NCI-H2029 treated with DMSO at 0.1 percent for 48 hours (cell line): ENCODE data around the gene KIAA1549.

ENCODE experiments used
- DNase-seq: peaks from one replicate; lab custom pipeline; 2025; lab: John Stamatoyannopoulos, UW

Gene KIAA1549

GRCh38 chr7:138852469-138852868, 128.7 kb downstream of the KIAA1549 start:
- no peak for DNase-seq

DNA sequence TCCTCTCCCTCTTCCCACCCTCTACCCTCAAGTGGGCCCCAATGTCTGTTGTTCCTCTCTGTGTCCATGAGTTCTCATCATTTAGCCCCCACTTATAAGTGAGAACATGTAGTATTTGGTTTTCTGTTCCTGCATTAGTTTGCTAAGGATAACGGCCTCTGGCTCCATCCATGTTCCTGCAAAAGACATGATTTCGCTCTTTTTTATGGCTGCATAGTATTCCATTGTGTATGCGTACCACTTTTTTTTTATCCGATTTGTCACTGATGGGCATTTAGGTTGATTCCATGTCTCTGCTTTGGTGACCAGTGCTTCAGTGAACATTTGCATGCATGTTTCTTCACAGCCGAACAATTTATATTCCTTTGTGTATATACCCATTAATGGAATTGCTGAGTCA, 131.5 kb downstream of the KIAA1549 start:
- DNase-seq = no peak

GRCh38 chr7:138848056-138848980, 132.9 kb downstream of the KIAA1549 start:
- DNase-seq = peak; percentile 37

DNA sequence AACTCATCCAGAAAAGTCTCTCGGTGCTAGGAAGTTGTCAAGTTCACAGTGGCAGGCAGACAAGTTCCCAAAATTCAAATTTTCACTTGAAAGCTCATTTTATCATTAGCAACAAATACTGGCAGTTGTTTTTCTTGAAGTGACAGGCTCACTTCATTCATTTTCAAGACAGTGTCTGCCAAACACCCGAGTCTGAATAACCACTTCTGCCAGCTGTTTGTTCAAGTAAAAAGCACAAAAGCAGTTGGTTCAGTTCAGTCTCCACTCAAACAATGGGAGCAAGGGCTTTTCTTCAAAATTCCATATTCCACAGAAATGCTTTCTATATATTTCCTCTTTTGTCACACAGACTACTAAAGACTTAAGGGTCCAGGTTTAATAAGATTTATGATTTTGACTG, 135.5 kb downstream of the KIAA1549 start:
- DNase-seq = no peak

DNA sequence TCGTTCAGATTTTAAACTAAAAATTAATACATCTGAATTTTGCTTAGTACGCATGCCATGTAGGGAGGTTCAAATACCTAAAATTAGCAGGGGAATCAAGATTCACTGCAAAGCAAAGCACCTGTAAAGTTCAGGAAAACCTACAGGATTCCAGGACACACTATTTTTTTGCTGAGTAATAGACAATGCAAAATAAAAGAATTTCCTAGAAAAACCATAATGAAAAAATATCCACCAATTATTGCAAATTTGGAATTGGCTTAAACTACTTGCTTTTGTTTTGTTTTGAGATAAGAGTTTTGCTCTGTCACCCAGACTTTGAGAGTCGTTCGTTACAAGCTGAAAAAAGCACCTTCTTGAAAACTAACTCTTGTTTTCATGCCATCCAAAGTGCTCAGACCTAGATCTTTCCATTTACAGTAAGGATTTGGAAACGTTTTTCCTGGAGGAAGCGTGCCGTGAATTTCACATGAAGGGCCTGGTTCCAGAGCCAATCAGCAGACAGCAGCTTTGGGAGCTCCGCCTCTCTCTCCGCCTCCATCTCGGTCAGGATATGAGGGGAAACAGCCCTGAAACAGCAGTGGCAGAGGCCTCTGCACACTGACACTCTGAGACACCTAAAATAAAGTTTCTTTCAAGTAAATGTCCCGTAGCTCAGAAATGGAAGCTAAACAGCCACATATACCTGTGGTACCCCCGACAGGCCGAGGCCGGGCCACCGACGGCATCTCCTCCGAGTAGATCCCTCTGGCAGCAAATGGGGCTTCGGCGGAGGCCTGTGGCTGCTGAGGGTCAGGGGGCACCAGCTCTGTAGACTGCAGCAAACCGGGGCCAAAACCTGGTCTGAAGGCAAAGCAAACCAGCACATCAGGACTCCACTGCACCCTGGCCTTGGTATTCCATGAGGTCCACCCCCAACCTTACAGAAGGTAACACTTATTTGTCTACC, 137.3 kb downstream of the KIAA1549 start:
- no peak for DNase-seq

GRCh38 chr7:138842111-138842510, 139.1 kb downstream of the KIAA1549 start:
- DNase-seq = no peak

DNA sequence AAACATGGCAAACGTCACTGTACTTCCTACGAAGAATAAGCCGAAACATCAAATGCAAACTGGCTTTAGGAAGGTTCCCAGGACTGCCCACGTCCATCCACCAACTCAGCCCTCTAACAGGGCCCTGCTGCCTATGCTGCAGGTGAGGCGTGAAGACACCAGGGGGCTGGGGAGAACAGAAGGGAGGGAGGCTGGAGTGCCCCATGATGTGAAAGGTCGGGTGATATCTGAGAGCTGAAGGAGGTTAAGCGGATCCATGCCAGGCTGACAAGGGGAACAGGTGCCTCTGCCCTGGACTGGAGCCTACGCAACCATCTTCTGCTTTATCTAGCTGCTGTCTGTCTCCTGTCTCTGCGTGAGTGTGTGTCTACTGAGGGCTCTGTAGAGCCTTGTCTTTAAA, 143.0 kb downstream of the KIAA1549 start:
- peak; percentile 91 for DNase-seq

DNA sequence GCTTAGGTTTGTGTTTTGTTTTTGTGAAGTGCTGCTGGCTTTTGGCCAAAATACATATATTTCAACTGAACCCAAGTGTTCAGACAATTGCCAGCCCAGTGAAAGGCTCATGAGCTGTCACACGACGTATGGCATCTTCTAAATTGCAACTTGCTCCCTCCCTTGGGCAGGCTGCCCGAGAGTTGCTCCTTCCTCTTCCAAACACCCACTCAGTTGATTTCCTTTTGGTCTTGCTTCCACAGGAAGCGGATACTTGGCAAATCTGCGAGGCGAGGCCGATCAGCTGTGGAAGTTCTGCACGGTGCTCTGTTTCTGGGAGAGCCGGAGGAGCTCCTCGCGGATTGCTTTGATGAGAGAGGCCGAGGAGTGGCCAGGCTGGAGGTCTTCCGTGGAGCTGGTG, 143.6 kb downstream of the KIAA1549 start:
- DNase-seq = peak; percentile 94

DNA sequence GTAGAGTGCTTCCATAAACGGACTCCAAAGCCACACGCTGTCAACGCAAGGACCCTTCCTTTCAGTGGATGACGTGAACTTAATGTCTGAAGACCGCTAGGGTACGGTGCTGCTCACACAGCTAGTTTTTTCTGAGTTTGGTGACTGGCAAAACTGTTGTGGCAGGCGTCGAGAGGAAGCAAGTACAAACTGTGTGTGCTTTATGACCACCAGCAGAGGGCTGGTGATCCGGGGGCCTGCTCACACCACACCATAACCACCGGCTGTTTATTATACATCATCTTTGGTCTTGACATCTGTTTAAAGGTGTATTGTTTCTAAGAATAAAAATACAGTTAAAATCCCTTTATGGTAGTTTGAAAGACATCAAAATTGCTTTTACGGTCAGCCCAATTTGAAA, 146.1 kb downstream of the KIAA1549 start:
- DNase-seq = no peak

DNA sequence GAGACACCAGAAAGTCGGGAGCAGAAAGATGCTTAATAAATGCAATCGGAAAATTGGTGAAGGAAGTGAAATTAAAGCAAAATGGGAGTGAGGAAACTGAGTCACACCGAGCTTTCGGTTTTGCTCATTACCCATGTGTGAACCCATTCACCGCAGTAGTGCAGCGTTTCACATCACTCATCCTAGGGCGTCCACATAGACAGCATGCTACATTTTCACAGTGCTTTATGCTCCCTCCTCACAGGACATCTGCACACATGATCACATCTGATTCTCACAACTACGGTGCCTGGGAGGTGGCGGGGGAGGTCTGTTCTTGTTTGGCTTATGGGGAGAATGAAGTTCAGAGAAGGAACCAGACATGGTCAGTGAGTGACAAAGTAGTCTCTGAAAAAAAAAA, 146.6 kb downstream of the KIAA1549 start:
- no peak for DNase-seq

GRCh38 chr7:138833596-138833995, 147.6 kb downstream of the KIAA1549 start:
- DNase-seq = no peak

DNA sequence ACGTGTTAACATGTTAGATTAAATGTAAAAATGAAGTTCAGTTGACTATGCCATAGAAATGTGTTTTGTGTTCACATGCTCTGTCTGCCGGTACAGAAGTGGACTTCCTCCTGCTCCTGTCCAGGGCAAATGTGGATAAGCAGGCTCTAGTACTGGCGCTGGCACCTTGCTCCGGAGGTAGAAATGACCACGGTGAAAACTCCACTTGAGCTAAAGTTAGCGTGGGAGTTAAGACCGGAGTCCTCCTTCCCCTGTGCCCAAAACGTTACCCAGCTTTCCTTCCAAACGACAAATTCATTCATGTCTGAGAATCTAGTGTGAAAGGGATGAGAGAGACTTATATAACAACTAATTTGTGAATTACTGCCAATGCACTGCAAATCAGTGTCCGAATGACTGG, 148.2 kb downstream of the KIAA1549 start:
- DNase-seq = no peak

- no peak for DNase-seq
Measured at GRCh38 chr7:138829335-138829734, 151.9 kb downstream of the KIAA1549 start.

GRCh38 chr7:138828302-138828701, 152.9 kb downstream of the KIAA1549 start:
- no peak for DNase-seq

DNA sequence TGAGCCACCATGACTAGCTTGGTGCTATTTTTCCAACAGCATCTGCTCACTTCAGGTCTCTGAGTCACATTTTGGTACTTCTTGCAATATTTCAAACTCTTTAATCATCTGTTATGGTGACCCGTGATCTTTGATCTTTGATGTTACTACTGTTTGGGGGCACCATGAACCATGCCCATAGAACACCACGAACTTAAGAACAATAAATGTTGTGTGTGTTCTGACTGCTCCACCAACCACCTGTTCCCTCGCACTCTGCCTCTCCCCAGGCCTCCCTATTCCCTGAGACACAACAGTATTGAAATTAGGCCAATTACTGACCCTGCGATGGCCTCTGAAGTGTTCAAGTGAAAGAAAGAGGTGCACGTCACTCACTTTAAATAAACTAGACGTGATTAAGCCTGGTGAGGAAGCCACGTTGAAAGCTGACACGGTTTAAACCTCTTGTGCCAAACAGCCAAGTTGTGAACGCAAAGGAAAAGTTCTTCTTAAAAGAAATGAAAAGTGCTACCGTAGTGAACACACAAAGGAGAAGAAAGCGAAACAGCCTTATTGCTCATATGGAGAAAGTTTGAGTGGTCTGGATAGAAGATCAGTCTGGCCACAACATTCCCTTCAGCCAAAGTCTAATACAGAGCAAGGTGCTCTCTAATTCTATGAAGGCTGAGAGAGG, 156.0 kb downstream of the KIAA1549 start:
- DNase-seq = no peak

GRCh38 chr7:138822867-138823535, 158.2 kb downstream of the KIAA1549 start:
- no peak for DNase-seq

DNA sequence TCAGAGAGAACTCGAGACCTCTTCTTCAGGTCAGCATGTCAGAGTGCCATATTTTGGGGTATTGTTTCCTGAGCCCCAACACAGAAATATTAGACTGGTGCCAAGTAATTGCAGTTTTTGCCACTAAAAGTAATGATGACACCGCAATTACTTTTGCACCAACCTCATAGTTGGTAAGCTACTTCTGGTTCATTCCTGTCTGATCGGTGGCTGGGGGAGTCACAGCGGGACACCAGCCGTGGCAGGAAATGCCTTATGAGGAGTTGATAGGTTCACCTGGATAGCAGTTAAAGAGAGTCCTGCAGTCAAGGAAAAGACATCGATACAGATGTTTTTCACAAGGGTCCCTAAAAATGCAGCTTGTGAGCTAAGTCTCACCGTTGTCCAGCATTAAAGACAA, 159.3 kb downstream of the KIAA1549 start:
- no peak for DNase-seq

- no peak for DNase-seq
Measured at GRCh38 chr7:138819625-138820024, 161.6 kb downstream of the KIAA1549 start.

DNA sequence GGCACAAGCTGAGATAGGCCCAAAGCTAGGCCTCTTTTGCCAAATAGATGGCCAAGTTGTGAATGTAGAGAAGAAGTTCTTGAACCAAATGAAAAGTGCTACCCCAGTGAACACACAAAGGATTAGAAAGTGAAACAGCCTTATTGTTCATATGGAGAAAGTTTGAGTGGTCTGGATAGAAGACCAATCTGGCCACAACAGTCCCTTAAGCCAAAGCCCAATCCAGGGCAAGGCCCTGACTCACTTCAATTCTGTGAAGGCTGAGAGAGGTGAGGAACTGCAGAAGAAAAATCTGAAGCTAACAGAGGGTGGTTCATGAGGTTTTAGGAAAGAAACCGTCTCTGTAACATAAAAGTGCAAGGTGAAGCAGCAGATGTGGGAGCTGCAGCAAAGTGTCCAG, 164.5 kb downstream of the KIAA1549 start:
- DNase-seq = no peak

DNA sequence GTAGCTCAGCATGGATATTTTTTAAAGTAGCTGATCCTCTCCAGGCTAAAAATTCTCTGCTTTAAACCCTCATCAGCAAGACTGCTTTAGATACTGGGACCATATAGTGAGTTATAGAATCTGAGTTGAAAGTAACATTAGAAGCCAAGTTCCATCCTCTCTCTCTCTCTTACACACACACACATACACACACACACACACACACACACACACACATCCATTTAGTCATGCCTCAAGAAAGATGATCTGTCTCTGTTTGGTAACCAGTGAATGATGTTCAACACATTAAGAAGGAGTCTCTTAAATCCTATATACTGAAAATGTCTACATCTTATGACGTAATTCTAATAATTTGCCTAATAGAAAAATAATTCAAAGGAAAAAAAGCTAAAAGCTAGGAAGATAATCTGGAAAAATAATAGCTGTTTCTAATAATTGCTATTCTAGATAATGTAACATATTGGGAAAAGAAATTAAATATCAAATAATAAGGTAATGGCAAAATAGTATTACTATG, 166.3 kb downstream of the KIAA1549 start:
- DNase-seq = no peak

DNA sequence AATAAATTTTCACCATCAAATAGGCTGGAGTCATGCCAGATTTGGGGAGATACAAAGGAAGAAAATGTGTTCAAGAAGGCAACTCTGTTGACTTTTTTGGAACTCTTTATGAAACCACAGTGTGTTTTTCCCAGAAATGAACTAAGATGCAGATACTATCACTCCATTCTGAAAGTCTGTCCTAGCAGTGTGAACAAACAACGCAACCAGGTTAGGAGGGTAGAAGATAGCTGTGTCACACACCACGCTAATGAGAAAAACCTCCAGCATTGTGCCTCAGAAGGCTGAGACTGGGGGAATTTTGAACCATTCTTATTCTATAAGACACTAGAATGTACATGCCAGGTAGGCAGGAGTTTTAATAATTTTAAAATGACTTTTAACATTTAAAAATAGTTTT, 167.2 kb downstream of the KIAA1549 start:
- DNase-seq = no peak
